8988T (cell line): ENCODE results near the gene CGREF1.

ENCODE experiments used
- DNase-seq: peaks from one replicate; pipeline ENCODE4 v3.0.0; 2011

Gene CGREF1, protein sequence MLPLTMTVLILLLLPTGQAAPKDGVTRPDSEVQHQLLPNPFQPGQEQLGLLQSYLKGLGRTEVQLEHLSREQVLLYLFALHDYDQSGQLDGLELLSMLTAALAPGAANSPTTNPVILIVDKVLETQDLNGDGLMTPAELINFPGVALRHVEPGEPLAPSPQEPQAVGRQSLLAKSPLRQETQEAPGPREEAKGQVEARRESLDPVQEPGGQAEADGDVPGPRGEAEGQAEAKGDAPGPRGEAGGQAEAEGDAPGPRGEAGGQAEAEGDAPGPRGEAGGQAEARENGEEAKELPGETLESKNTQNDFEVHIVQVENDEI

GRCh38 chr2:27118525-27119329 is at the start of gene CGREF1:
Gene CGREF1 (minus strand): TSS chr2:27119128. CDS start chr2:27104366, 14,762 bp downstream.
- DNase-seq, result no peak

GRCh38 chr2:27164960-27165763 is 46.2 kb upstream of the CGREF1 start:
- DNase-seq, result no peak

DNA sequence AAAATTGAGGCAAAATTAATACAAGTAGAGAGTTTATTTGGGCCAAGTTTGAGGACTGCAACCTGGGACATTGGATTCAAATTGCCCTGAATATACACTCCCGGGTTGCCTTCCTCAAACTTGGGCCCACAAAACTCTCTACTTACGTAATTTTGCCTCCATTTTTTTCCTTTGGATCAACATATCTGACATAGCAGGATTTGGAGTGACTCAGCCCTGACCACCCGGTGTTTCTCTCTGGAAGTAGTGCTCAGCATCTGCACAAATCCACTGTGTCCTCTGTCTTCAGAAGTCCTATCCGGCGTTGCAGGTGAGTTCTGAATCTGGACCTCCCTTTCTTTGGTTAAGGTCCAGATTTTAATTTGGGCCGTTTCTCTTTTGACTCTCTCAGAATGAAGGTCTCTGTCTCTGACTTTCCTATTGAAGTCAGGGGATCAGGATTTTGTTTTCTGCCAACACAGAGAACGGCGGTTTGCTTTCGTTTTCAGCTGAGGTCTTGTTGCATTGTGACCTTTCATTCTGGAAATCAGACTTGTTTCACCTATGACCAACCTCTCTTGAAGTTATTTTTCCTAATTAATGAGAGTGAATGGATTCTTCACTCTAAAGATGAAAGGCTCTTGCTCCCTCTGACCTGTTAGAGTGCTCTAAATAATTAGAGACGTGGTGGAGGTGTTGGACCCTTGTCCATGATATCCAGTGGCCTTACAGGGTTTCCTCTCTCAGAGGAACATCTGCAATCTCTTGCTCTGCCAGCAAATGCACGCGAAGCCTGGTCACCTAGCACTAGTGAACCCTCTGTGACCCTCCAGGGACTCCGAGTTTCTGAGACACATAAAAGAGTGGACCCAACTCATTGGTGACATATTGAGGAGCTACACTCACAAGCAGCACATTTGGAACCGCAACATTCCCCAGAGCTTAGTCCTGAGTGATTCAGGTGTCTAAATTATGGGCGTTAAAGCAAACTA is 43.5 kb upstream of the CGREF1 start:
- DNase-seq, result no peak

- DNase-seq, result no peak
Observed at GRCh38 chr2:27160191-27160590, 41.3 kb upstream of the CGREF1 start.

DNA sequence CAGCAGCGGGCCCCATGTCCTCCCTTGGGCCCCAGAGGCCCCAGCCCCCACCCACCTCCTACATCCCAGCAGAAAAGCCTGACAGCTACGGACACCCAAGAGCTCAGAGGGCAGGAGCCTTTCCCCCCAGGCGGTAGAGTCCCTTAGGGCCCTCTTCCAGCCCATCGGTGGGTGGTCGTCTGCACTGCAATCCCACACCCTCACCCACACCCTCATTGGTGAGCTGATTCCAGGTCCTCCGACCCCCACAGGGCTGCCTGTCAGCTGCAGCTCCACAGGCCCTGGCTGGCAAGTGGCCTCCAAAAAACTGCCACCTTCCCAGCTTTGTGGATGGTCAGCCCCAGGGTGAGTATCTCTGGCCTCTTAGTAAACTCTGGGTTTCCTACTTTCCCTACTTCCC is 40.3 kb upstream of the CGREF1 start:
- no peak for DNase-seq

DNA sequence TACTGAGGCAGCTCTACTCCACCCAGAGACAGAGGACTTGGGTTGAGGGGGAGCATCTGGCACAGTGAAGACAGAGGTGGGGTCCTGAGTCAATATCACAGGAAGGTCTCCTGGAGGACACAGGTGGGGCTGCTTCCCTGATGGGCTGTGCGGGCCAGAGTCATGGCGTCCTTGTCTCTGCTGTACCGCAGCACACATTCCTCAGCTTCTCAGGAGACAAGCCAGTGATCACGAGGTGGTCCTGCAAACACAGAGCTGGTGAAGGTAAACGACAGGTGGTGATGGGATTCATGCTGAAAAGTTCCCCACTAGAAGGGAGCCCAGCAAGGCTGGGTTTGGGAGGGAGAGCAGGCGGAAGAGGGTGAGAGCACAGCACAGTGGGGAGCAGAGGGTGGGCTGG is 39.5 kb upstream of the CGREF1 start:
- DNase-seq, result no peak

- DNase-seq, result no peak
Observed at GRCh38 chr2:27155069-27155520, 36.2 kb upstream of the CGREF1 start.

GRCh38 chr2:27154488-27154887 is 35.6 kb upstream of the CGREF1 start:
- DNase-seq, result no peak

- no peak for DNase-seq
Observed at GRCh38 chr2:27152796-27153464, 34.0 kb upstream of the CGREF1 start.

DNA sequence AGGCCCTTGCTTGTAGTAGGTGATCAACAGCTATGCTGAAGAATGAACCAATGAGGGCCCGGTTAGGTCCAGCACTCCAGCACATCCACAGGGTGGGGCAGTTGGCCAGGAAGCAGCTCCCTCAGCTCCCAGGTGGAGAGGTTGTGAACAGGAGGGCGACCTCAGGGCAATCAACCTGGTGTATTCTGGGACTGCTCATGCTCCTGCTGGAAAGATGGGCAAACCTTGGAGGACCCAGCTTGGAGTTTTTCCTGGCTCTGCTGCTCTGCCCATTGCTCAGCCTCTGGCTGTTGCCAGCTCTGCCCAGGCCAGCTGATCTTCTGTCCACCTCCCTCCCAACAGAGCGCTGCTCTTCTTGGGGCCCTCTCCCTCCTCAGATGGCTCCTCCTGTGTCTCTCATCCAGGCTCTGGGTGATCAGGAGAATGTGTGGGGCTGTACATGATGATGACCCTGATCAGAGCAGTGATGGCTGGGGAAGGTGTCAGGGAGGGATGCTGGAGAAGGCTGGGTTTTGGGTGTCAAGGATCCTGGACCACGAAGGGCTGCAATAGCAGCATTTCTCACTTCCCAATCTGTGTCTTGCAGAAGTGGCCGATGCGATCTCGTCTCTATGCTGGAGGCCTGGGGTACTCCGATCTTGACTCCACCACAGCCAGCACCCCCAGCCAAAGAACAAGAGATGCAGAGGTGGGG is 33.3 kb upstream of the CGREF1 start:
- no peak for DNase-seq

GRCh38 chr2:27150639-27151230 is 31.8 kb upstream of the CGREF1 start:
- DNase-seq, result no peak

DNA sequence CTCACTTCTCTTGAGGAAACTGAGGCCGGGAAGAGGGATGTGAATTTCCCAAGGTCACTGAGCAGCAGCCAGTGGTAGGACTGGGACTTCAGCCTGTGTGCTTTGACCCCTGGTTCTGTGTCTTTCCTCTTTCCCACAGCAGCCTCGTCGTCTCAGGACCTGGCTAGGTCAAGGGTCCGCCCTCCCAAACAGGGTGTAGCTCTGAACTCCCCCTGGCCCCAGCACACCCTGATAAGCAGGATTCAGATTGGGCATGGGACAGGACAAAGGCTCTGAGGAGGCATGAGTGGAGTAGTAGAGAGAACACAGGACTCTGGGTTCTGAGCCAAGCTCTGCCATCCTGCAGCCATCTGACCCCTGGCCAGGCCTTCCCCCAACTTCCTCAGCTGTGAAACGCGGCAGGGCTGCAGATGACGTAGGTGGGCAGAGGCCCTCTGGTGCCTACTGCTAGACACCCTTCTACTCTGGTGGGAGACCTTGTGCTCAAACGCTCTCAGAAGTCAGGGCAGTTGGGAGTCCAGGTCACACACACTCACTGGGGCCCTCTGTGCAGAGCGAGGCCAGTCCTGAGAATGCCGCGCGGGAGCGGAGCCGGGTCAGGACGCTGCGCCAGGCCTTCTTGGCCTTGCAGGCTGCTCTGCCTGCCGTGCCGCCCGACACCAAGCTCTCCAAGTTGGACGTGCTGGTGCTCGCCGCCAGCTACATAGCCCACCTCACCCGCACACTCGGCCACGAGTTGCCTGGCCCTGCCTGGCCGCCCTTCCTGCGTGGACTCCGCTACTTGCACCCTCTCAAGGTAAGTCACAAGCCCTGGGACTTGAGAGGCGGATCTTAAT is 30.9 kb upstream of the CGREF1 start:
- no peak for DNase-seq

- no peak for DNase-seq
Observed at GRCh38 chr2:27148801-27149439, 30.0 kb upstream of the CGREF1 start, which contains the start of gene TCF23. Gene TCF23 (plus strand): TSS chr2:27149004. CDS start chr2:27149134, 130 bp downstream.

- no peak for DNase-seq
Observed at GRCh38 chr2:27147935-27148334, 29.0 kb upstream of the CGREF1 start.

DNA sequence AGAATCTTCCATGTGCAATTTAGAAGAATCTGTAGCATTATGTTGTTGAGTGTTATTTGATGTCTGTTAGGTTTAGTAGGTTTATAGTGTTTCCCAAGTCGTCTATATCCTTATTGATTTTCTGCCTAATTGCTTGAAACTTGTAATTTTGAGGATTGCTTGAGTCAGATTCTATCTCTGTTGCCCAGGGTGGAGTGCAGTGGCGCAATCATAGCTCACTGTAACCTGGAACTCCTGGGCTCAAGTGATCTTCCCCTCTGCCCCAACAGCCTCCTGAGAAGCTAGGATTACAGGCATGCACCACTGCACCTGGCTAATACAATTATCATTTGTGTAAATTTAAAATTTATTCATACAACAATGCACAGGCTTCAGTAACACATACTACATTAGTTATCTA is 26.8 kb upstream of the CGREF1 start:
- DNase-seq, result no peak

DNA sequence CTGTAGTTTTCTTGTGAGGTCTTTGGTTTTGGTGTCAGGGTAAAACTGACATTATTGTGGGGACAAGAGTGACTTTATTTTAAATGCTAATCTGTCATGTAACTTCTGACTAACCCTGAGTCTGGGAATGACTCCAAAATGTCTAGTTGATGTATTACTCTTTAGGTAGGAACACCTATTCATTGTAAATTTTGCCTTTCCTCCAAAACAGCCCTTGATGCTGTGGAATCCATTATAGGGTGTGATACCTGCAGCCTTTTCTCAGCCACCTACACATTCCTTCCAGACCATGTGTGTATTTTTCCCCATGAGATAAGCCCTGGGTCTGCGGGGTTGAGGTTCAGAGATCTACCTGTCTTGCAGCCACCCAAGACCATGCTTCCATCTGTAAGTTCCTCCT is 24.4 kb upstream of the CGREF1 start:
- DNase-seq, result no peak

- DNase-seq, result no peak
Observed at GRCh38 chr2:27139310-27139709, 20.4 kb upstream of the CGREF1 start, which contains the start of gene PRR30. Gene PRR30 (minus strand): TSS chr2:27139410. CDS start chr2:27138329, 1,081 bp downstream.

- DNase-seq, result no peak
Observed at GRCh38 chr2:27138111-27138510, 19.2 kb upstream of the CGREF1 start.
